Activated T-helper 1 cell treated with Interleukin-2 at 50 U/mL for 16 hours (primary cell): Measurements from ENCODE around the gene SRSF12.
A peak's percentile ranks its signal among the peaks of the same experiment; 100 is the strongest.

Experiments used
- DNase-seq: peaks from one replicate; pipeline ENCODE4 v3.0.0-alpha.2; 2020; ENCODE audit warnings: low read depth

SRSF12 gene

GRCh38 chr6:89117211-89118108, at the start of gene SRSF12:
SRSF12 (minus strand) TSS chr6:89118071; CDS start chr6:89117887, 184 bp downstream.
- peak; percentile 16 for DNase-seq

DNA sequence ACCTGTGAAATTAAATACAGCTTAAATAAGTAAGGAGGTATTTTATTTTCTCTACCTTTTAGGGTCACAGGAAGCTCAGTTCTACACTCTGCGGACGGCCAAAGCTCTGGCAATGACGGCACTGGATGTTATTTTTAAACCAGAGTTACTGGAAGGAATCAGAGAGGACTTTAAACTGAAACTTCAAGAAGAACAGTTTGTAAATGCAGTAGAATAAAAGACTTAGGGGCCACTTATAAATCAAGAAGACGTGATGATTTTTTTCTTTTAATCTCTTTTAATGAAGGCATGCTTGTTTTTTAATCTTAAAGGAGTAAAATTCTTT, 44.1 kb upstream of the SRSF12 start:
- DNase-seq: no peak

- DNase-seq: no peak
Measured at GRCh38 chr6:89161326-89162046, 43.6 kb upstream of the SRSF12 start.

DNA sequence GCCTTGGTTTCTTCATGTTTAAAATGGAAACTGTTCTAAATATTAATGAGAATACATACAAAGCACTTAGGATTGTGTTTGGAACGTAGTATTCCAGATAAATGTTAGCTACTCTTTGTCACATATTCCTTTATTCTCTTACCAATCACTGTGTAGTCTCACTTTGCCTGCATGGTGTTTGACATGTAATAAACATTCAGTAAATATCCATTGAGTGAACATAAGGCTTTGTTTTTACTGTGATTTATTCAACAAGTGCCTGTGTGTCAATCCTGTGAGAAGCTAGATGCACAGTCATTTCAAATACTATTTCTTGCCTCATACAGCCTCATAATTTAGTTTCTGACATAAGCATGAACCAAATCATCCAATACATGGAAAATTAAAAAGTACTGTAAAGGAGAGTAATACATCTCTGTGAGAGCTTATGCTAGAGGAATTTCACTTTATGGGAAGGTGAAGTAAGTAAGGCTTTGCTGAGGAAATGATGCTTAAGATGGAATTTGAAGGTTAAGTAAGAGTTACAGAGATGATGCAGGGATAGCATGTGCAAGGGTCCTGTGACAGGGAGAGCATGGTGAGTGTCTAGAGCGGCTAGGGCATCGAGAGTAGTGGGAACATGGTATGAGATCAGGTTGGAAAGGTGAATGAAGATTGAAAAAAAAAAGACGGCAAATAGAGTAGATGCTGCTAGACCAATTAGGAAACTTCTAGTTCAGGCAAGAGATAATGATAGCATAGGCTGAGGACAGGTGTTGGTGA, 42.6 kb upstream of the SRSF12 start:
- no peak for DNase-seq

- DNase-seq: no peak
Measured at GRCh38 chr6:89154131-89154530, 36.3 kb upstream of the SRSF12 start.

DNA sequence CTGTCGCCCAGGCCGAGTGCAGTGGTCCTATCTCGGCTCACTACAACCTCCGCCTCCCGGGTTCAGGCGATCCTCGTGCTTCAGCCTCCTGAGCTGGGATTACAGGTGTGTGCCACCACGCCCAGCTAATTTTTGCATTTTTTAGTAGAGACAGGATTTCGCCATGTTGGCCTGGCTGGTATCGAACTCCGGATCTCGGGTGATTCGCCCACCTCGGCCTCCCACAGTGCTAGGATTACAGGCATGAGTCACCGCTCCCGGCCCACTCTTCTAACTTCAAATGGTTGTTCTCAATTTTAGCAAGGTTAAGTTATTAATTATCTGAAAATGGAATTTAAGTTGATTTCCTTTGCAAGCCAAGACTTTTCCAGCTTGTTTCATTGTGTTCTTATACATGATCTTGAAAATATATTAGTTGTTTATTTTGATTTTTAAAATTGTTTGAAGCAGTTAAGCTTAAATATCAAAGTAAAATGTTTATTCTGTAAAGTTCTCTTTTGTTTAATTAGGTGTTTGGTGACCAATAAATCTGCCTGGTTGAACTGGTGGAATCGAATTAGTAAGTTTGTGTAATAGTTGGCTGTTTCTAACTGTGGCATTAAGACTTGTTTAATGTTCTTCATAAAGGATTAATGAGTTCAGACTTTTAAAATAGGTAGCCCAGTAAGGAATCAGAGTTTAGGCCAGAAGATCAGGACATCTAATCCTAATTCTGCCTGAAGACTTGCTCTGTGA, 30.3 kb upstream of the SRSF12 start:
- DNase-seq: no peak

DNA sequence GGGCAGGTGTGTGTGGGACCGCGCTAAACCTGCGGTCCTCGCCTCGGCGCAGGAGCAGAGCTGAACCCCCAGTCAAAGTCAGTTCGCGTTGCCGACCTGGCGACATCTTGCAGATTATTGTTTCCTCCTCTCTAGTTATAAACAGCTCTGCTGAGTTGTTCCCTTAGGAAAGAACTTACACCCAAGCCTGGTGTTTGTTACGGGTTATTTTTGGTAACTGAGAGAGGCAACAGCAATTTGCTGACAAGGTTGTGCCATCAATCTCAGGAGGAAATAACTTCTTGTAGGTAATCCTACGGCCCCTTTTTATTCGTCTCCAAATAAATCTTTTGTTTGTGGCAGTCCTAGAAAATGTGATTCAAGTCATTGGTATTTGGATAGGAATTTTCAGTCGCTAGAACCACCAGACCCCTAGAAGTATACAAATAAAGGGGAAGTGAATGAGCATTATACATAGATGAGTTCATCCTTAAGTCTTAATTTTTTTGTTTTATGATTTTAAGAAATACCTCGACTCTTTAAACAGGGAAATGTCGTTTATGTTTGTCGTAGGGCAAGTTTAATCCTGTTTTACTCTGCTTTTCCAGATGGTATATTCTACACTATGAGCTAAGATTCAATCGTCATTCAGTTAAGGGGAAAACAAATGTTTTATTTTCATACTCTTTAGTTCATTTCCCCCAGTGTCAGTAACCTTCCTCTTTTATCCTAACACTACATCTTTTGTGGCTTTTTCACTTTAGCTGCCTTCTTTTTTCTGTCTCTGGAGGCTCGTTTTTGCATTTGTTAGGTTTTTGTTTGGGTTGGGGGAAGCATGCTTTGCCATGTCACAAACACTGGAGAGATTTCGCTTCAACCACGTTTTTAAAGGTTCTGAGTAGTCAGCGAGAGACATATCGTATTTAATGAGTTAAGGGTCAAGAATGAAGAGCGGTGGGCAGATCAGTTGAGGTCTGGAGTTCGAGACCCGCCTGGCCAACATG, 29.1 kb upstream of the SRSF12 start:
- DNase-seq: no peak

- DNase-seq: peak; percentile 38
Measured at GRCh38 chr6:89145956-89146717, 28.3 kb upstream of the SRSF12 start, which contains the start of gene PM20D2. PM20D2 (plus strand) TSS chr6:89146055; CDS start chr6:89146145, 90 bp downstream.

DNA sequence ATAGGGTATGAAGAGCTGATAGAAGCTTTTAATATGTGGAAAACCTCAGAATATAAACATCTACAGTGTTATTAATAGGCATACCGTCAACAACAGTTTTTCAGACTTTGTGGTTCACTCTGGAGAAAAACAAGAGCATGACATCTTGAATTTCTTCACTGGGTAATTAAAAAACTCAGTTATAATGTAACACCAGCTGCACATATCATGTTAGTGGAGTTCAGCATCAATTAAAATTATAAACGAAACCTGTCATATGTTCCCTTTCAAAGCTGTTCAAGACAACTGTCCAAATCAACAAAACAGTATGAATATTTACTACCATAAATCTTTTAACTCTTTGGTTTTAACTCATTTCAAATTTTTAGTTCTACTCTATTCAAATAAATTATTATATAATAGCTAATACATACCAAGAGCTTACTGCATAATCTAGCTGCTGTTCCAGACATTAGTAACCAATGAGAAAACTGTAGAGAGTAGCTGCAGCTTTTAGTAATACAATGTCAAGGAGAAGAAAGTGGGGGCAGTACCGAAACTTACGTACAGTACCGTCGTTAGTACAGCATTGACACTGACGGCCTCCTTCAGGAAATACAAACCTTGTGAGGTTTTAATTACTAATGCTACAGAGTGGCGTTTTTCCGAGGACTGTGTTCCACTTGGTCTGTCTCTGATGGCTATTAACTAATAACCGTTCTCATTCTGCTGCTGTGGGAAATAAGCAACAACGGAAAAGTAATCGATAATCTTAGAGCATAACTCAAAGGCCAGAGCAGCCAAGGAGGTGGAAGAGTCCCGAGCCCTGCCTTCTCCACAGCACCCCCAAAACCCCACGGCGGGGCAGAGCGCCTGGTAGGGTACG, 27.5 kb upstream of the SRSF12 start:
- no peak for DNase-seq

DNA sequence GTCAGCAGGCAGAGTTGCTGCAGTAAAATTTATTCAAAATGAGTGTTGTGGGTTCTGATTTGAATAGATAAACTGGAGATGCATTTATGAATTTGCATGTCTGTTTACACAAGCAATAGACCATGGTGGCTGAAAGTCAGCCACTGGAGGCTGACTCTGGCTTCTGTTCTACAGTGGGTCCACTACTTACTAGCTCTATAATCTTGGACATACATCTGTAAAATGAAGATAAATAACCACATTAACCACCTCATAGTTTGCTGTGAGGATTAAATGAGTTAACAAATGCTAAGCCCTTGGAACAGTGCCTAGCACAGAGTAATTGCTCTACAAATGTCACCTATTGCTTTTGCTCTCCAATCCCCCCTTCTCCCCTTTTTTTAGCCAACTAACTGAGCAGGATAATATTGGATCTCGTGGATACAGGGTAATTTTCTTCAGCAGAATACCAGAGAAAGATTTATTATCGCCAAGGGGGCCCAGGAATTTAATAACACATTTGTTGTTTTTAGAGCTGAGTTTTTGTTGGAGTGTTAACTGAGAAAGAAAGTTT, 26.6 kb upstream of the SRSF12 start:
- DNase-seq: no peak

- no peak for DNase-seq
Measured at GRCh38 chr6:89140347-89141156, 22.7 kb upstream of the SRSF12 start.

- DNase-seq: no peak
Measured at GRCh38 chr6:89139509-89140346, 21.9 kb upstream of the SRSF12 start.

DNA sequence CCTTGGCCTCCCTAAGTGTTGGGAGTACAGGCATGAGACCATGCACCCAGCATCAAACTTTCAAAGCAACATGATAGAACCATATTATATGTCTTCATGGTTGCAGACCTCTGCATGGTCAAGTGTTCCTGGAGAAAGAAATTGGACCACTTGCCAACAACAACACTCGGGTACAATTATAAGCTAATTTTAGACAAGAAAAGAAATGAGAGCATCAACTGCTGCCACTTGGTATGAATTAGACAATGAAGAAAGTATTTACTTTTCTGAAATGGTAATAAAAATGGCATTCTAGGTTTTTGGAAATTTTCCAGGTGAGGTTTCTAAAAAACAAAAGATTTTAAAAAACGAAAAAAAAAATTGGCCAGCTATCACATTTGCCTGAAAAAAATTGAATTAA, 20.3 kb upstream of the SRSF12 start:
- DNase-seq: no peak

GRCh38 chr6:89134723-89135122, 16.9 kb upstream of the SRSF12 start:
- no peak for DNase-seq

DNA sequence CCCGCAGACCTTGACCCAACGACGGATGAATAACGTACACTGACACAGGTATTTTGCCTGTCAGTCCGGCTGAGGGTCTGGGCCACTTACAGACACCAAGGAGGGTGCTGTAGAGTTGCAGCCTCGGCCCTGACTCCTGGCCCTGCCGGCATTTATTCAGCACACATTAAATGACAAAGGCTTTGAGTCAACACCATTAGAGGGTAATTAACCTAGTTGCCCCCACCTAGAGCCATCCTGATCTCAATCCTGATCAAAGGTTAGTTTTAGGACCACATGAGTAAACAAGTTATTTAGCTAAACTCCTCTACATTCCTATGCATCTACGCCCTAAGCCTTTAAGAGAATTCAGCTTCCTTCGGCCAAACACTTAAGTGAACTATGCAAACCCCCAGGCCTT, 16.1 kb upstream of the SRSF12 start:
- DNase-seq: no peak

DNA sequence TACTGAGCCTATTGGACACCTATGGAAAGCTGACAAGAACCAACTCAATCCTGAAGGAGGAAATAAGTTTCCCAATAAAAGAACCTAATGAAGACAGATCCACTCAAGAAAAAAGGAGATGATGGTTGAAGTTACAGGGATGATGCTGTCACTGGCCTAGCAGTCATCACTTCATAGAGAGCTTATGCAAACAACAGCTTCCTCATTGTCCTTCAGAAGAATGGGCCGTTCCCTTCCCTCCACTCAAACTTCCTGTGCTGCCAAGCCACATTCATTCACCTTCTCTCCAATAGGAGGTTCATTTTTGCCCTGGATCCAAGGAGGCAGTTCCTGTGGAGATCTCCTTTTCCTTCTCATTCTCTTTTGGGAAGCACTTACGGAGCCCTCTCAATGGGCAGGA, 14.2 kb upstream of the SRSF12 start:
- no peak for DNase-seq

GRCh38 chr6:89131599-89131998, 13.7 kb upstream of the SRSF12 start:
- DNase-seq: no peak
